GM12891 (cell line): ENCODE data around the gene TEX38.

ENCODE experiments used
- POLR2A ChIP-seq: IDR thresholded peaks from 2 replicates; pipeline ENCODE4 v1.6.1; 2011; ENCODE audit warnings: low read depth, low read length, control low read depth
- POLR2AphosphoS5 ChIP-seq: IDR thresholded peaks from 2 replicates; pipeline ENCODE4 v1.6.1; 2011; ENCODE audit warnings: low read depth, low read length, control low read depth
- POU2F2 ChIP-seq: IDR thresholded peaks from 2 replicates; pipeline ENCODE4 v1.6.1; 2011; ENCODE audit warnings: low read depth, mild to moderate bottlenecking, control low read depth, low read length, moderate library complexity
- SPI1 ChIP-seq: IDR thresholded peaks from 2 replicates; pipeline ENCODE4 v1.6.1; 2011; ENCODE audit warnings: low read depth, low read length, control low read depth
- TAF1 ChIP-seq: IDR thresholded peaks from 2 replicates; pipeline ENCODE4 v1.6.1; 2011; ENCODE audit warnings: low read depth, low read length, control low read depth

GRCh38 chr1:46687921-46688509, 16.4 kb downstream of the TEX38 start:
- TF ChIP-seq POLR2AphosphoS5 (no peak), POLR2A (no peak), TAF1 (no peak), SPI1 (no peak), POU2F2 (no peak)
